GM18526 (cell line): ENCODE measurements around the gene PGBD5.

ENCODE experiments used
- POLR2A ChIP-seq: IDR thresholded peaks from 3 replicates; pipeline ENCODE4 v1.6.1; 2011; ENCODE audit not compliant: insufficient read length; ENCODE audit errors: extremely low read depth

Gene PGBD5

GRCh38 chr1:230270185-230270558 is 156.0 kb downstream of the PGBD5 start:
- TF ChIP-seq POLR2A = no peak

GRCh38 chr1:230268371-230269170 is 157.6 kb downstream of the PGBD5 start:
- no peak for TF ChIP-seq POLR2A

GRCh38 chr1:230267338-230268065 is 158.6 kb downstream of the PGBD5 start:
- no peak for TF ChIP-seq POLR2A

GRCh38 chr1:230266456-230266855 is 159.7 kb downstream of the PGBD5 start:
- no peak for TF ChIP-seq POLR2A

GRCh38 chr1:230265200-230266115 is 160.7 kb downstream of the PGBD5 start:
- no peak for TF ChIP-seq POLR2A
